ENCODE measurements around the gene MAD1L1. TPM values are rescaled to one million over a fixed set of nuclear protein-coding genes. Genes with fewer than 3 reads are reported as not detected.

Gene MAD1L1
- total RNA-seq, 6 experiments from 2014 or later = 15.1 to 37.4 (median 20.5) TPM

DNA sequence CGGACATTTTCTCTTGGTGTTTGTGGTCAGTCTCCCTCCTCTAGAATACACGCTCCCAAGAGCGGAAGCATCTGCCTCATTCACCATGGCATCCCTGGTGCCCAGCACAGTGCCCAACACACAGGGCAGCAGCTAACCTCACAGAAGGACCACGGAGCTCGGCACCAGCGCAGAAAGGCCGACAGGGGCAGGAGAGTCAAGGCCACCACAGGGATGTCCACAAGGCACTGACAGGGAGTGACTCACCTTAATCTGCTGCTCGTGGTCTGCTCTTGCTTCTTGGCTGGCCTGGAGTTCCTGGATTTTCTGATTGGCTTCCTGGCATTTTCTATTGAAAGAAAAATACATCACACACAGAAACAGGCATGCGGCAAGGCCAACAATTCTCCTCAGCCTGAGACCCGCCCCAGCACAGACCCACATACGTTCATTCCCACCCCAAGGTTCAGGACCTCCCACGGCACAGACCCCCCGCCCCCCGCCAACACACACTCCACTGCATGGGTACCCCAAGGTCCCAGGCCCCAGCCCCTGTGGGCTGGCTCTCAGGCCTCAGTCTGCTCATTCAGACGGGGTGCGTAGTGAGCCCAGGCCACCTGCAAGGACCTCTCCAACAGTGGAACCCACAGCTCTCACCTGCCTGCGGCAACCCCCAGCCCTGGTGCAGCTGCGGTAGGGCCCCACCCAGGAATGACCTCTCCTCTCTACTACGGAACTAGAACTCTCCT lies 14.9 kb downstream of the MAD1L1 start:
- DNase-seq (no peak), ATAC-seq (no peak)
- Histone ChIP-seq H3K36me3 (peaks cover 0 to 17% (median 0%) of the 10 kb centered on the region in 4 donors), H3K9me3 (no peaks in the 10 kb centered on the region), H3K27me3 (no peaks in the 10 kb centered on the region), H3K4me1 (no peaks in the 10 kb centered on the region), H3K4me3 (no peak overlapping the region), H3K27ac (no peak overlapping the region)
- WGBS (ENCODE audit: insufficient coverage, low coverage, low lambda C conversion rate, missing lambda C conversion rate) = 86% methylated on average over 11 of the region's 19 CpGs
- intact Hi-C loops (cut with DNase I) = no loop called here
- TF ChIP-seq, protein P1, sequence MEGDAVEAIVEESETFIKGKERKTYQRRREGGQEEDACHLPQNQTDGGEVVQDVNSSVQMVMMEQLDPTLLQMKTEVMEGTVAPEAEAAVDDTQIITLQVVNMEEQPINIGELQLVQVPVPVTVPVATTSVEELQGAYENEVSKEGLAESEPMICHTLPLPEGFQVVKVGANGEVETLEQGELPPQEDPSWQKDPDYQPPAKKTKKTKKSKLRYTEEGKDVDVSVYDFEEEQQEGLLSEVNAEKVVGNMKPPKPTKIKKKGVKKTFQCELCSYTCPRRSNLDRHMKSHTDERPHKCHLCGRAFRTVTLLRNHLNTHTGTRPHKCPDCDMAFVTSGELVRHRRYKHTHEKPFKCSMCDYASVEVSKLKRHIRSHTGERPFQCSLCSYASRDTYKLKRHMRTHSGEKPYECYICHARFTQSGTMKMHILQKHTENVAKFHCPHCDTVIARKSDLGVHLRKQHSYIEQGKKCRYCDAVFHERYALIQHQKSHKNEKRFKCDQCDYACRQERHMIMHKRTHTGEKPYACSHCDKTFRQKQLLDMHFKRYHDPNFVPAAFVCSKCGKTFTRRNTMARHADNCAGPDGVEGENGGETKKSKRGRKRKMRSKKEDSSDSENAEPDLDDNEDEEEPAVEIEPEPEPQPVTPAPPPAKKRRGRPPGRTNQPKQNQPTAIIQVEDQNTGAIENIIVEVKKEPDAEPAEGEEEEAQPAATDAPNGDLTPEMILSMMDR (IDR thresholded peaks at IDR 0.05) = no peak
- TF ChIP-seq POLR2A (IDR thresholded peaks at IDR 0.05) = no peak

DNA sequence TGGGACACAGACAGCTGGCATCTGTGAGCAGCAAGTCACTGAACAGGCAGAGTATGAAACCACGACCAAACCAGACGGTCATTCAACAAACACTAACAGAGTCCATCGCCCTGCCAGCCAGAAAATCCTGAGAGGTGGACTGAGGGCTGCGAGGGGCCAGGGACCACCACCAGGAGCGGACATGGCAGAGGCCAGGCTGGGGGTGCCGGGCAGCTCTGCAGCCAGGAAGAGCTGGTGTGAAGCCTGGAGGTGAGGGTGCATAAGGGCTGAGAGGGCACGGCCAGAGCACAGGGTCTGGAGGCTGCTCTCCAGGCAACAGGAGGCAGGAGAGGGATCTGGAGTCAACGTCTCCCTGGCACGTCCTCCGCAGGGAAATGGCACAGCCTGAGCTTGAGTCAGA lies 15.5 kb downstream of the MAD1L1 start:
- DNase-seq (no peak), ATAC-seq (no peak)

DNA sequence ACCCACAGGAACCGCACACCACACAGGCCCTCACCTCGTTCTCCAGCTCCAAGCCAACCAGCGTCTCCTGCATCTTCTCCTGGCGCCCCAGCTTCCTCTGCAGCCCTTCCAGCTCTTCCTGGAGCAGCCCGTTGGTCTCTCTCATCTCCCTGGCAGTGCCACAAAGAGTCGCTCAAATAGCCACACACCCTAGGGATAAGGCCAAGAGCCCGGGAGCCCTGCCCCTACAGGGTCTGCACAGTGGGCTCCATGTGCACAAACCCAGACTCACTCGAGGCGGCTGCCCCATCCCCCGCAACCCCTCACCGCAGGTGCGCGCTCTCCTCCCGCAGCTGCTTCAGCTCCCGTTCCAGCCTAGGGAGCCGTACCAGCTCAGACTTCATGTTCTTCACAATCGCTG lies 16.9 kb downstream of the MAD1L1 start:
- DNase-seq (no peak), ATAC-seq (no peak)
- WGBS (ENCODE audit: insufficient coverage, low coverage, low lambda C conversion rate, missing lambda C conversion rate) = 80% methylated on average over 2 of the region's 17 CpGs
- Histone ChIP-seq H3K36me3 (peaks cover 0 to 11% (median 0%) of the 10 kb centered on the region in 4 donors), H3K9me3 (no peaks in the 10 kb centered on the region), H3K27me3 (no peaks in the 10 kb centered on the region), H3K4me3 (no peak overlapping the region), H3K4me1 (no peaks in the 10 kb centered on the region), H3K27ac (no peak overlapping the region)
- TF ChIP-seq POLR2A (IDR thresholded peaks at IDR 0.05) = no peak
- TF ChIP-seq, protein P1 (IDR thresholded peaks at IDR 0.05) = no peak
- intact Hi-C loops (cut with DNase I) = no loop called here

More for the DNA sequence above, 15.5 kb downstream of the MAD1L1 start:
- Histone ChIP-seq H3K27me3 (no peaks in the 10 kb centered on the region), H3K36me3 (peaks cover 0 to 13% (median 0%) of the 10 kb centered on the region in 4 donors), H3K4me1 (no peaks in the 10 kb centered on the region), H3K9me3 (no peaks in the 10 kb centered on the region), H3K4me3 (no peak overlapping the region), H3K27ac (no peak overlapping the region)
- intact Hi-C loops (cut with DNase I) = no loop called here
- 92% methylated on average over 6 of the region's 10 CpGs for WGBS (ENCODE audit: insufficient coverage, low coverage, low lambda C conversion rate, missing lambda C conversion rate)
- TF ChIP-seq, protein P1 (IDR thresholded peaks at IDR 0.05) = no peak
- TF ChIP-seq POLR2A (IDR thresholded peaks at IDR 0.05) = no peak

DNA sequence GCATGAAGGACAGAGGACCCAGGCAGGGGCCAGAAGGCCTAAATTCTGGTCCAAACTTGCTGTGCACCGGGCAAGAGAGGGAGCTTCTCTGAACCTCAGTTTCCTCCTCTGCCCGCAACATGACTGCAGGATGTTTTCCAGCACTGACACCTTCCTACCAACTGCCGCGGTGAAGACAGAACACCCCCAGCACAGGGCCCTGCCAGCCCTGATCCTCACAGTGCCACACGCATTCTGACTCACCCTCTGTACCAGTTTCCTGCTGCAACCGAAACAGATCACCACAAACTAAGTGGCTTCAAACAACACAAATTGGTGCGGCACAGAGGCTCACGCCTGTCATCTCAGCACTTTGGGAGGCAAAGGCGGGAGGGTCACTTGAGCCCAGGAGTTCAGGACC lies 18.1 kb downstream of the MAD1L1 start:
- TF ChIP-seq, protein P1 (IDR thresholded peaks at IDR 0.05) = no peak
- no peak for TF ChIP-seq POLR2A (IDR thresholded peaks at IDR 0.05)
- H3K9me3 ChIP-seq = no peaks in the 10 kb centered on the region
- 90% methylated on average over 2 of the region's 9 CpGs for WGBS (ENCODE audit: insufficient coverage, low coverage, low lambda C conversion rate, missing lambda C conversion rate)
- no peak for DNase-seq
- H3K36me3 ChIP-seq = peaks cover 0 to 11% (median 0%) of the 10 kb centered on the region in 4 donors
- intact Hi-C loops (cut with DNase I) = no loop called here
- H3K27me3 ChIP-seq = no peaks in the 10 kb centered on the region
- H3K4me1 ChIP-seq = no peaks in the 10 kb centered on the region
- H3K4me3 ChIP-seq = no peak overlapping the region
- H3K27ac ChIP-seq = no peak overlapping the region
- no peak for ATAC-seq
